Fibroblast of villous mesenchyme (primary cell): ENCODE results near the gene PCK1. TPM values are rescaled to one million over a fixed set of nuclear protein-coding genes. Genes with fewer than 3 reads are reported as not detected.
A peak's percentile ranks its signal among the peaks of the same experiment; 100 is the strongest.

Source experiments
- DNase-seq: peaks from one replicate; pipeline ENCODE4 v3.0.0-alpha.2; 2010; ENCODE audit warnings: low read depth
- H3K4me3 ChIP-seq: 2 replicates; pipeline ENCODE4 v1.5.1; 2011; ENCODE audit warnings: low read depth, mild to moderate bottlenecking, low read length
- CTCF ChIP-seq: IDR thresholded peaks from 2 replicates; pipeline ENCODE4 v1.5.1; 2012; ENCODE audit warnings: low read depth, mild to moderate bottlenecking, low read length; ENCODE audit not compliant: insufficient read depth
- total RNA-seq: library from RNA; depleted of rRNA; stranded (reverse); fragments of >200 nt; gene quantifications from 2 replicates; pipeline ENCODE4 v1.2.3, GENCODE V29; 2012

The PCK1 gene
- total RNA-seq, 1 donor: not detected

GRCh38 chr20:57581202-57582028, 20.5 kb downstream of the PCK1 start:
- no peak overlapping the region for H3K4me3 ChIP-seq
- DNase-seq: no peak
- no peak for TF ChIP-seq CTCF

DNA sequence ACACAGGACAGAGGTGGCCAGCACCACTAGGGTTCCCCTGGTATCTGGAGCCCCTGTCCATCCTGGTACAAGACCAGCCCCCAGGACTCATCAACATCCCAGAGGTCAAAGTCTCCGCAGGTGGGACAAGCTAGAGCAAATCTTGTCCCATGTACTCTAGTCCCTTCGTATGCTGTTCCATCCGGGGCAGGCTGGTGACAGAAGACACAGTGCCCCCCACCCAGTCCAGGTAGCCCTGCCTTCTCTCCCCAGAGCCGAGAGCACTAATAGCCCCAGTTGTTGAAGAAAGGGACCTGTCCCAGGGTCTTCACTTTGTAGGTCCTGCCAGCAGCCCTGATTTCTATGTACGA, 21.1 kb downstream of the PCK1 start:
- no peak for TF ChIP-seq CTCF
- DNase-seq: no peak
- no peak overlapping the region for H3K4me3 ChIP-seq

DNA sequence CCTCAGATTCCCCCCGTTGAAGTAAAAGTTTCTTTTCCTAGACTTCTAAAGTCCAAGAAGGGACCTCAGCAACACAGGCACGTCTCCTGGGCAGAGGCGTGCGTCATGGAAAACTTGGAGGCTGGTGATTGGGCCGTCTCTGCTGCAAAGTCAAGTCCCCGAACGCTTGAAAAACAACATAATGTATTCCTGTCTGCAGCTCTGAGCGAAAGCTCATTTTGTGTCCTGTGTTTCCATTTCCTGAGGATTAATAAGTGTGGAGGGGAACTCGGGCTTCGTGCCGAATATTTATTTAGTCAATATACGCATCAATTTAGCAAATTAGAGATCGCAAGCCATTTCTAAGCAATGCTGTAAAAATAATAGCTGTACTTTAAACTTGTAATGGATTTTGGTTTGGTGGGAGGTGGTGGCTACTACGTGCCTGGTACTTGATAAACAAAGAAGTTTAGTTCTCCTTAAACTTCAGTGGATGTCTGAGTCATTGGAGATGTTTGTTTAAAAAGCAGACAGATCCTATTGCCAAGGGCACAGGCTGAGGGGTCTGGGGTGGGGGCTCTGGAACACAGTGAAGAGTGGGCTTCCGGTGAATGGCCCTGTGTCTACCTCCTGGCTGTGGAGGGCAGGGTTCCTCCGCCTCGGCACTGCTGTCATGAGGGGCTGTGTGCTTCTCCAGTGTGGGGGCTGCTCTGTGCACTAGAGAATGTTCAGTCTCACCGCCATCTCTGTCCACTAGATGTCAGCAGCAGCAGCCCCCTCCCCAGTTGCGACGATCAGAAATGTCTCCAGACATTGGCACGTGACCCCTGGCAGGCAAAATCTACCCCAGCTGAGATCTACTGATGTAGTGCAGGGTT, 21.8 kb downstream of the PCK1 start:
- H3K4me3 ChIP-seq: no peak overlapping the region
- DNase-seq: peak; percentile 55
- TF ChIP-seq CTCF: peak; percentile 39

- H3K4me3 ChIP-seq: no peak overlapping the region
- no peak for DNase-seq
- no peak for TF ChIP-seq CTCF
Measured at GRCh38 chr20:57583289-57584257, 22.7 kb downstream of the PCK1 start.

GRCh38 chr20:57584768-57585461, 24.0 kb downstream of the PCK1 start:
- no peak overlapping the region for H3K4me3 ChIP-seq
- no peak for TF ChIP-seq CTCF
- no peak for DNase-seq
